ENCODE measurements around the gene SLC25A20.
A peak's percentile ranks its signal among the peaks of the same experiment; 100 is the strongest.

SLC25A20 gene

GRCh38 chr3:48898383-48899234 is at the start of gene SLC25A20:
TSS of gene SLC25A20 (minus strand) at chr3:48898882. CDS start at chr3:48898794, 88 bp downstream.
- Histone ChIP-seq H3K9me3 (ENCODE audit: insufficient read depth, low read length) (no peaks in the 10 kb centered on the region), H3K4me1 (ENCODE audit: insufficient read depth, insufficient read length) (peaks cover 7% of the 10 kb centered on the region), H3K4me3 (ENCODE audit: insufficient read length, low read depth) (peak within 1 kb of the TSS; percentile 82), H3K36me3 (ENCODE audit: insufficient read depth, insufficient read length, low read length) (no peaks in the 10 kb centered on the region), H3K27me3 (ENCODE audit: insufficient read depth, insufficient read length) (peaks cover 7% of the 10 kb centered on the region), H3K9ac (ENCODE audit: insufficient read length, low read depth) (peak within 1 kb of the TSS; percentile 89)
- peak; percentile 88 for DNase-seq (ENCODE audit: low read depth, low spot score)
- no peak for TF ChIP-seq YY1 (IDR thresholded peaks at IDR 0.05; ENCODE audit: insufficient read depth, insufficient read length)
- no peak for TF ChIP-seq ZNF274 (IDR thresholded peaks at IDR 0.05; ENCODE audit: low read depth, low read length)
- TF ChIP-seq SUZ12 (IDR thresholded peaks at IDR 0.05; ENCODE audit: extremely low read depth, insufficient read depth, insufficient read length): no peak

DNA sequence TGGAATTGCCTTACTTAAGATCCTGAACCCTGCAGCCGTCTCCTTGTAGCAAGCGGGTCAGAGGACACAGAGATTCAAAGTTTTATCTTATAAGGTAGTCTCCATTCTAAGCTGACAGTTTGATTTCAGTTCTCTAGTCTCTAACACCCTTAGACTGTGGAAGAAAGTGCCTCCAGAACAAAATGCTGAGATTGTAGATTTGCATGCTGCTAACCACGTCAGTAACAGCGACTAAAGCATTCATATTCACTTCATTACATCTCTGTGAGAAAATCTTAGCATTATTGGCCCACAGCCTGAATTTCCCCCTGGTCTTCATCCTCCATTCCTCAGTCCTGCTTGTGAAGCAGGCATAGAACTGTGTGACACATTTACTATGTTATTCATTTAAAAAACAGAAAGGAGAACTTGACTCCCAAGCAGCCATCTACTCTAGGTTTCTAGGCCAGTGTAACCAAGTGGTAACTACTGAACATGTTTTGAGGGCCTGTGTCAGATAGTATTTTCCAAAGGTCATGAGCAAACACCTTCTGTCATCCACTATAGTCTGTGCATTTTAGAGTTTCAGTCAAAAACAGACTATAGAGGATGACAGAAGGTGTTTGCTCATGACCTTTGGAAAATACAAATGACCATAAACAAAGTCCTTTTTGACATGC is 47.3 kb upstream of the SLC25A20 start:
- DNase-seq (ENCODE audit: low read depth, low spot score): no peak
- Histone ChIP-seq H3K9me3 (ENCODE audit: insufficient read depth, low read length) (no peaks in the 10 kb centered on the region), H3K9ac (ENCODE audit: insufficient read length, low read depth) (no peak overlapping the region), H3K36me3 (ENCODE audit: insufficient read depth, insufficient read length, low read length) (peaks cover 39% of the 10 kb centered on the region), H3K4me1 (ENCODE audit: insufficient read depth, insufficient read length) (no peaks in the 10 kb centered on the region), H3K4me3 (ENCODE audit: insufficient read length, low read depth) (no peak overlapping the region), H3K27me3 (ENCODE audit: insufficient read depth, insufficient read length) (no peaks in the 10 kb centered on the region)
- TF ChIP-seq YY1 (IDR thresholded peaks at IDR 0.05; ENCODE audit: insufficient read depth, insufficient read length) (no peak), SUZ12 (IDR thresholded peaks at IDR 0.05; ENCODE audit: extremely low read depth, insufficient read depth, insufficient read length) (no peak), ZNF274 (IDR thresholded peaks at IDR 0.05; ENCODE audit: low read depth, low read length) (no peak)

DNA sequence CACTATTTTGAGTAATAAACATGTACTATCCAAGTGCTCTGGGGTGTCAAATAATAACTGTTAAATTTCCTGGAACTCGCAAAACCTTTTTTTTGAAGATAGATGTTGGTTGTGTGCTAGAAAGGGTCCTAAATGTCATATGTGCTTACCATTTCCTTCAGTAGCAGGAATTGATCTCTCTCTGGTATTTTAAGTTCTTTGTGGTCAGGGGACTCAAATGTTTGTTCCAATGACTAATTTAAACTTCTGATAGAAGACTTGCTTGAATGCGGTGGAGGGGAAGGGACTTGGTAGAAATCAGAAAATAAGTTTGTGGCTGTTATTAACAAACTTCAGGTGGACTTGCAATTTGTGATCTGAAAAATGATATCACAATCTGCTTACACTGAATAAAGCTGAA is 46.8 kb upstream of the SLC25A20 start:
- no peaks in the 10 kb centered on the region for H3K4me1 ChIP-seq (ENCODE audit: insufficient read depth, insufficient read length)
- no peak for DNase-seq (ENCODE audit: low read depth, low spot score)
- H3K9me3 ChIP-seq (ENCODE audit: insufficient read depth, low read length): no peaks in the 10 kb centered on the region
- no peak overlapping the region for H3K9ac ChIP-seq (ENCODE audit: insufficient read length, low read depth)
- TF ChIP-seq SUZ12 (IDR thresholded peaks at IDR 0.05; ENCODE audit: extremely low read depth, insufficient read depth, insufficient read length): no peak
- TF ChIP-seq ZNF274 (IDR thresholded peaks at IDR 0.05; ENCODE audit: low read depth, low read length): no peak
- H3K4me3 ChIP-seq (ENCODE audit: insufficient read length, low read depth): no peak overlapping the region
- H3K27me3 ChIP-seq (ENCODE audit: insufficient read depth, insufficient read length): no peaks in the 10 kb centered on the region
- H3K36me3 ChIP-seq (ENCODE audit: insufficient read depth, insufficient read length, low read length): peaks cover 39% of the 10 kb centered on the region

GRCh38 chr3:48938689-48939088 is 40.0 kb upstream of the SLC25A20 start:
- H3K4me3 ChIP-seq (ENCODE audit: insufficient read length, low read depth): no peak overlapping the region
- H3K4me1 ChIP-seq (ENCODE audit: insufficient read depth, insufficient read length): no peaks in the 10 kb centered on the region
- peaks cover 35% of the 10 kb centered on the region for H3K36me3 ChIP-seq (ENCODE audit: insufficient read depth, insufficient read length, low read length)
- no peak for DNase-seq (ENCODE audit: low read depth, low spot score)
- no peaks in the 10 kb centered on the region for H3K27me3 ChIP-seq (ENCODE audit: insufficient read depth, insufficient read length)
- H3K9me3 ChIP-seq (ENCODE audit: insufficient read depth, low read length): no peaks in the 10 kb centered on the region
- no peak overlapping the region for H3K9ac ChIP-seq (ENCODE audit: insufficient read length, low read depth)
- TF ChIP-seq YY1 (IDR thresholded peaks at IDR 0.05; ENCODE audit: insufficient read depth, insufficient read length) (no peak), ZNF274 (IDR thresholded peaks at IDR 0.05; ENCODE audit: low read depth, low read length) (no peak), SUZ12 (IDR thresholded peaks at IDR 0.05; ENCODE audit: extremely low read depth, insufficient read depth, insufficient read length) (no peak)

GRCh38 chr3:48938156-48938555 is 39.5 kb upstream of the SLC25A20 start:
- Histone ChIP-seq H3K27me3 (ENCODE audit: insufficient read depth, insufficient read length) (no peaks in the 10 kb centered on the region), H3K9me3 (ENCODE audit: insufficient read depth, low read length) (no peaks in the 10 kb centered on the region), H3K4me3 (ENCODE audit: insufficient read length, low read depth) (no peak overlapping the region), H3K36me3 (ENCODE audit: insufficient read depth, insufficient read length, low read length) (peaks cover 34% of the 10 kb centered on the region), H3K9ac (ENCODE audit: insufficient read length, low read depth) (no peak overlapping the region), H3K4me1 (ENCODE audit: insufficient read depth, insufficient read length) (no peaks in the 10 kb centered on the region)
- no peak for DNase-seq (ENCODE audit: low read depth, low spot score)
- TF ChIP-seq YY1 (IDR thresholded peaks at IDR 0.05; ENCODE audit: insufficient read depth, insufficient read length): no peak
- TF ChIP-seq ZNF274 (IDR thresholded peaks at IDR 0.05; ENCODE audit: low read depth, low read length): no peak
- no peak for TF ChIP-seq SUZ12 (IDR thresholded peaks at IDR 0.05; ENCODE audit: extremely low read depth, insufficient read depth, insufficient read length)

- Histone ChIP-seq H3K4me3 (ENCODE audit: insufficient read length, low read depth) (no peak overlapping the region), H3K27me3 (ENCODE audit: insufficient read depth, insufficient read length) (no peaks in the 10 kb centered on the region), H3K9ac (ENCODE audit: insufficient read length, low read depth) (no peak overlapping the region), H3K36me3 (ENCODE audit: insufficient read depth, insufficient read length, low read length) (peaks cover 47% of the 10 kb centered on the region), H3K4me1 (ENCODE audit: insufficient read depth, insufficient read length) (no peaks in the 10 kb centered on the region), H3K9me3 (ENCODE audit: insufficient read depth, low read length) (no peaks in the 10 kb centered on the region)
- DNase-seq (ENCODE audit: low read depth, low spot score): no peak
- TF ChIP-seq ZNF274 (IDR thresholded peaks at IDR 0.05; ENCODE audit: low read depth, low read length): no peak
- TF ChIP-seq SUZ12 (IDR thresholded peaks at IDR 0.05; ENCODE audit: extremely low read depth, insufficient read depth, insufficient read length): no peak
- no peak for TF ChIP-seq YY1 (IDR thresholded peaks at IDR 0.05; ENCODE audit: insufficient read depth, insufficient read length)
These were observed 36.8 kb upstream of the SLC25A20 start for GRCh38 chr3:48935530-48935929.

DNA sequence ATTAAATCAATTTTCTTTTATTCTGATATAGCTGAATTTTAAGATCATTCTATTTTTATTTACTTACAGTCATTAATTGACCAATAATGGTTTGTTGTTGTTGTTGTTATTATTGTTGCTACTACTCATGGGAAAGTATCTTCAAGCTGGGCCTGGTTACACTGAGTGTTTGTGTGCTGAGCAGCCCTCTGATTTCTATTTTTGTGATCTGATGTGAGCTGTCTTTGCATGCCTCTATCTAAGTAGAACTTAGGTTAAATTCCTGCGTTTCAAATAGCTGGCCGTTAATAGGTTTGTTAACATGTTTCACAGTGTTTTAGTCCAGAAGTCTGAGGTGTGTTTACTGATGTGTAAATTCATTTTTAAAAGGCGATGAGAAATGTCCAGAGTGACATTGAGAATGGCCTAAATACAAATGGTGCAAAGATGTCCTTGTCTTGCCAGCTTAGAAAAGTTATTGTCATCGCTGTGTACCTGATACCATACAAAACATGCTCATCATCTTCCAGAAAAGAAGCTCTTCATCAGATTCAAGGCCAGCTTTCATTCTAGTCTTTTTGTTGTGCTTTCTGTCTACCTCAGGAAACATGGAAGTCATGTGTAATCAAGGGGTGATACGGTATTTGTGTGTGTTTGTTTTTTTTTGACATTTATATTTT is 35.8 kb upstream of the SLC25A20 start:
- no peak for DNase-seq (ENCODE audit: low read depth, low spot score)
- Histone ChIP-seq H3K27me3 (ENCODE audit: insufficient read depth, insufficient read length) (no peaks in the 10 kb centered on the region), H3K4me1 (ENCODE audit: insufficient read depth, insufficient read length) (no peaks in the 10 kb centered on the region), H3K4me3 (ENCODE audit: insufficient read length, low read depth) (no peak overlapping the region), H3K36me3 (ENCODE audit: insufficient read depth, insufficient read length, low read length) (peaks cover 57% of the 10 kb centered on the region), H3K9ac (ENCODE audit: insufficient read length, low read depth) (no peak overlapping the region), H3K9me3 (ENCODE audit: insufficient read depth, low read length) (no peaks in the 10 kb centered on the region)
- no peak for TF ChIP-seq YY1 (IDR thresholded peaks at IDR 0.05; ENCODE audit: insufficient read depth, insufficient read length)
- TF ChIP-seq ZNF274 (IDR thresholded peaks at IDR 0.05; ENCODE audit: low read depth, low read length): no peak
- TF ChIP-seq SUZ12 (IDR thresholded peaks at IDR 0.05; ENCODE audit: extremely low read depth, insufficient read depth, insufficient read length): no peak
